ENCODE results near the gene CAMTA1.

DNA sequence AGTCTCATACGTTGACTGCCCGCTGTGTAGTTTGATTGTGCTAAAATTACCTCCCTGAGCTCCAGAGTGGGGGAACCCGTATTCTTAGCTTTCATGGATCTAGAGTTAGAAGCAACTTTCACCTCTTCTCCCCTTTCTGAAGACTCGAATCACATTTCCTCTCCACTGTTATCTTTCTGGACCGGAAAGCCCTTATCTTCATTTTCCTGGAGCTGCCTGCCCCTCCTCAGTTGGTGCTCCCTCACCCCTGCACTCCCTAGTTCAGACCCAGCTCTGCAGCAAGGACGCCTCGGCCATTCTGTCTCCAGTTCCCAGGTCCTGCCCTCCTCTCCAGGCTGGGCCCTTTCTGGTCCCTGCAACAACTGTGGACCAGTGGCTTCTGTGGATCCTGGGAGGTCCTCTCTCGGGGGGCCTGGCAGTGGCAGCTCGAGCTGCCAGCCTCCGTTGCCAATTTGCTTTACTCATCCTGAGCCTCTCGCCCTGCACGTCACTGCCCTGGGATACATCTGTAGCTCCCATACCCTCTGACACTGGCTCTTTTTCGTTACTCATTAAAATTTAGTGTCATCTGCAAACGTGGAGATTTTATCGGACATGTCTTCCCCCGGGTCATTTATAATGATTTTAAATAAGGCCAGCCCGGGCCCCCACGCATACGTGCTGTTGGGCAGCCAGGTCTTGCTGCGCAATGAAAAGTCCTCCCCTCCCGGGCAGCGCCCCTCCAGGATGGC is 844.4 kb downstream of the CAMTA1 start:
- no peak for TF ChIP-seq CTCF (IDR thresholded peaks at IDR 0.05)
- no peak for TF ChIP-seq EP300 (IDR thresholded peaks at IDR 0.05)

Measured in upper lobe of left lung (tissue), 4 donors.